Neuron (in vitro differentiated cells): ENCODE results near the gene TBXAS1.

Experiments
- H2AFZ ChIP-seq: one replicate; pipeline ENCODE4 v1.6.1; 2013; ENCODE audit warnings: low read depth, mild to moderate bottlenecking, inconsistent platforms, low read length, moderate library complexity
- H3K27me3 ChIP-seq: one replicate; pipeline ENCODE4 v1.6.1; 2013; ENCODE audit warnings: low read length; ENCODE audit not compliant: insufficient read depth
- H3K36me3 ChIP-seq: one replicate; pipeline ENCODE4 v1.6.1; 2013; ENCODE audit warnings: low read length; ENCODE audit not compliant: insufficient read depth
- H3K4me1 ChIP-seq: one replicate; pipeline ENCODE4 v1.6.1; 2013; ENCODE audit warnings: low read length; ENCODE audit not compliant: insufficient read depth
- H3K4me3 ChIP-seq: 2 replicates; pipeline ENCODE4 v1.5.1; 2013; ENCODE audit warnings: mild to moderate bottlenecking, low read length, moderate library complexity
- H3K9me3 ChIP-seq: one replicate; pipeline ENCODE4 v1.6.1; 2013; ENCODE audit warnings: low read length

TBXAS1 gene

DNA sequence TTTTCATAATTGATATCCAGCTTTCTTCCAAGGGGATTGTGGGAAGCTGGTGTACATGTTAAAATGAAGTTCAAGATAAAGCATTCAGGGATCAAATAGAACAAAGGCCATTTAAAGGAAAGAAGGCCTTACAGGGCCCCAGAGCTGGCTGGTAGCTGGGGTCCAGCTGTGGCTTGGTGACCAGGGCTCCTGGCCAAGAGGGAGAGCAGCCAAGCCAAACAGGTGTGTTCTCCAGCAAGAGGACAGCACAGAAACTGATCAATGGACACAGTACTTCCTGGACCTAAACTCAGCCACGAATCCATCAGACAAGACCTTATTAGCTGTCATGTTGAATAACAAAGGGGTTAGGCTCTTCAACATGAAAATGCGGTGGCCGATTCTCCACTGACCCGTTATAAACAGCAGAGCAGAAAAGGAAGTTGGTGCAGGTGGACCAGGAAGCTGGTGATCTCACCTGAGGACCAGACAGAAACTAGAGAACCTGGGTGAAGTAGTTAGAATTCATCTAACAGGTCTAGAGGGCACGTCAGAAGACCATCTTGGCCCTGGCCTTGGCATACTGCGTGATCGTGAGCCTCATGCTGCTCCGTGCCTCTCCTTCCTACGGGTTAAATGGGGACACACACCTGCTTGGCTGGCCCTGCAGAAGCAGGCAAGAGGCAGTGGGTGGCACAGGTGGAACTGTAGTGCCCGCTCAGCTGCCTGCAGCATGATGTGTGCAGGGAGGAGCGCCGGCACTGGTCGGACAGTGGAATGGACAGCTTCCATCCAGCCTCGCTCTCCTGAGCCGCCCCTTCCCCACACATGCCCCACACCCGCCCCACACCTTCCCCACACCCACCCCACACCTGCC, 179.9 kb downstream of the TBXAS1 start:
- Histone ChIP-seq H3K4me1 (no peaks in the 10 kb centered on the region), H3K9me3 (no peaks in the 10 kb centered on the region), H2AFZ (no peak overlapping the region), H3K27me3 (peaks cover 4% of the 10 kb centered on the region), H3K36me3 (no peaks in the 10 kb centered on the region), H3K4me3 (no peak overlapping the region)

DNA sequence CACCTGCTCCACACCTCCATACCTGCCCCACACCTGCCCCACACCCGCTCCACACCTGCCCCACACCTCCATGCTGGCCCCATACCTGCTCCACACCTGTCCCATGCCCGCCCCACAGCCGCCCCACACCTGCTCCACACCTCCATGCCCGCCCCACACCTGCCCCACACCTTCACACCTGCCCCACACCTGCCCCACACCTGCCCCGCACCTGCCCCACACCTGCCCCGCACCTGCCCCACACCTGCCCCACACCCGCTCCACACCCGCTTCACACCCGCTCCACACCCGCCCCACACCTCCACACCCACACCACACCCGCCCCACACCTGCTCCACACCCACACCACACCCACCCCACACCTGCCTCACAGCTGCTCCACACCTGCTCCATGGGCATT, 180.7 kb downstream of the TBXAS1 start:
- no peaks in the 10 kb centered on the region for H3K4me1 ChIP-seq
- no peak overlapping the region for H2AFZ ChIP-seq
- no peaks in the 10 kb centered on the region for H3K9me3 ChIP-seq
- no peaks in the 10 kb centered on the region for H3K36me3 ChIP-seq
- peaks cover 4% of the 10 kb centered on the region for H3K27me3 ChIP-seq
- H3K4me3 ChIP-seq: no peak overlapping the region

DNA sequence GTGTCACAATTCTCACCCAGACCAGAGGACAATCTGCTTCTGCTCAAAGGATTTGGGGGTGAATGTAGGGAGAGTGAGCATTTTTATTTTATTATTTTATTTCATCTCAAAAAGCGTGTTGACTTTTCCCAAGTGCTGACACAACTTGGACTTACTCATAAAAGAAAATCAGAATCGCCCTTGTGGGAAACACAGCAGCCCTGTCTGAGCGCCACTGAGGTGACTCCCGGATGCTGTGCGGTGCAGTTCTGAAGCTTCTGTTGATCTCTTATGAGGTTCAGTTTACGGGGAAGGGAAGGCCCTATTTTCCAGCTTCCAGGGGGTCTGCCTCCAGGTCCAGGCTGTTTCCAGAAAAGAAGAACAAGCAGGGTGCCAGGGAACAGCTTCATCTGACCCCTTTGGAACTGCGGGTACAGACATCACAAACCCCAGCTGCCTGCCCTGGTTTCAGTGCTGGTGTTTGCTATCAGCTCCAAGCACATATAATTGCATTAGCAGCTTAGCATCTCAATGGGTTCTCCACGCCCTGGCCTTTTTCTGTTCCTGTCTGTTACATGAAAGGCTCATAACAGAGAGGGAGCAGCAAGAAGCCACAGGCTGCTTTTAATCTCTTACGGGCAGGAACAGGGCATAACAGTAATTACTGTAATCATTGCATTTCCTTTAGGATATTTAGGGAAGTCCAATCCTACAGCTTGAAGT, 181.3 kb downstream of the TBXAS1 start:
- H3K9me3 ChIP-seq: no peaks in the 10 kb centered on the region
- no peaks in the 10 kb centered on the region for H3K4me1 ChIP-seq
- H2AFZ ChIP-seq: no peak overlapping the region
- peaks cover 4% of the 10 kb centered on the region for H3K27me3 ChIP-seq
- H3K4me3 ChIP-seq: no peak overlapping the region
- no peaks in the 10 kb centered on the region for H3K36me3 ChIP-seq

DNA sequence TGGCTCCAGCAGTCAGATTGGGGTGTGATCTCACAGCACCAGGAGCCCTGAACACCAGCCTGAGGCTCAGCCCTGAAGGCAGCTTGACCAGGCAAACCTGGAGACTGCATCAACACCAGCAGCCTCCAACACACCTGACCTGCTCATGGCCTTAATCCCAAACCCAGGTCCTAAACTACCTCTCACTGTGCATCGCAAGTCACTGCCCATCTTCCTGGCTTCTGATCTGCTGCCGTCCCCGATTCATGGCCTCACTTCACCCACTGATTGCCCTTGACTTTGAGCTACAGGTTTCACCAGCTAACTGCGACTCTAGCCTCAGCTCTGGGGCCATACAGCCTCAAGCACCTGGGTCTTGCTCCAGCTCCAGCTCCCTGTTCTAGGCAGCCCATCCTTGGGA, 184.6 kb downstream of the TBXAS1 start:
- Histone ChIP-seq H3K9me3 (no peaks in the 10 kb centered on the region), H3K4me3 (no peak overlapping the region)

DNA sequence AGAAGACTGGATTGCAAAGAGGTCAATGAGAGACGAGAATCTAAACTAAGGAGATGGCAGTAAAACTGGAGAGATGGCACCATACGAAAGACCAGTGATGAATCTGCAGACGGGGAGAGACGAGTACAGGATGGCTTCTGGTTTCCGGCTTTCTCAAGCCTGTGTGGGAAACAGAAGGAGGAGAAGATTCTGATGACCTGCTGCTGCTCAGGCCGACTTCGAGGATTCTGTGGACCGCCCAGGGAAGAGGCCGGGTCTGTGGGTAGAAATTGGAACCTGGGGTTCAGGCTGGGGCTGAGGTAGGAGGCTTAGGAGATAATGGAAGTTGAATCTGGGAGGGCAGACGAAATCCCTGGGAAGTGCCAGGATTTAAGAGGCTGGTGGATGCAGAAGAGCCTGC, 185.1 kb downstream of the TBXAS1 start:
- Histone ChIP-seq H3K27me3 (peaks cover 4% of the 10 kb centered on the region), H3K4me1 (no peaks in the 10 kb centered on the region), H2AFZ (no peak overlapping the region), H3K4me3 (no peak overlapping the region), H3K36me3 (no peaks in the 10 kb centered on the region), H3K9me3 (no peaks in the 10 kb centered on the region)

More for the DNA sequence above, 184.6 kb downstream of the TBXAS1 start:
- Histone ChIP-seq H3K27me3 (peaks cover 4% of the 10 kb centered on the region), H3K4me1 (no peaks in the 10 kb centered on the region), H3K36me3 (no peaks in the 10 kb centered on the region), H2AFZ (no peak overlapping the region)

DNA sequence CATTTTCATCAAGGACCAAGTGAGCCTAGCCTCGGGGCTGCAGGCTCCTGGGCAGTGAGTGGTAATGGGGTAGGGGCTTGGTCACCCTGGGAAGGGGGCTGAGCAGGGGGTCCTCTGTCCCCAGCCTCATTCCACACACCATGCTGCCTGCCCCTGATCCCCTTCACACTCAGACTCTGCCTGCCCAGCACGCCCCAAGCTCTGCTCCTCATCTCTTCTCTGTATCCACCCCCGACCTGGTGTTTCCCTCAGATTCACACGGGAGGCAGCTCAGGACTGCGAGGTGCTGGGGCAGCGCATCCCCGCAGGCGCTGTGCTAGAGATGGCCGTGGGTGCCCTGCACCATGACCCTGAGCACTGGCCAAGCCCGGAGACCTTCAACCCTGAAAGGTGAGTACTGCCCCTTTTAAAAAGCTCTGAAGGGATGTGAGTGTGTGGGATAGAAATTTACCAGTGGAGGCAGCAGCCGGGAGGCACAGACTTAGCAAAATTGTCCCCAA, 186.5 kb downstream of the TBXAS1 start:
- no peaks in the 10 kb centered on the region for H3K4me1 ChIP-seq
- no peak overlapping the region for H2AFZ ChIP-seq
- H3K27me3 ChIP-seq: peaks cover 7% of the 10 kb centered on the region
- H3K36me3 ChIP-seq: no peaks in the 10 kb centered on the region
- H3K4me3 ChIP-seq: no peak overlapping the region
- H3K9me3 ChIP-seq: no peaks in the 10 kb centered on the region

DNA sequence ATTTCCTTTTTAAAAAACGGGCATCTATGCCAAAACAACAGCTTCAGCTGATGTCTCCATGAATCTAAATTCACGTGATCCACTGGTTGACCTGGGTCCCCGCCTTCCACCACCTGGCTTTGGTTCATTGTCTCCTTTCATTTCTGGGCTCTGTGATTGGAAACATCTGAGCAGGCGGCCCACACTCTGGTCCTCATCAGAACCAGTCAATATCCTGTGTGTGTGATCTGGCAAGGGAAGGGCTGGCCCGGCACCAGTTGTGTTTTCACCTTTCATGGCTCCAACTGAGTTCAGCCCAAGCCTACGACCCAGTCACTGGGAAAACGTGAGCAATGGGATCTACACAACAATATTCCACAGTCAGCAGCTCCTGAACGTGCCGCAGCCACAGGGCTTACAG, 187.5 kb downstream of the TBXAS1 start:
- Histone ChIP-seq H2AFZ (no peak overlapping the region), H3K9me3 (no peaks in the 10 kb centered on the region), H3K36me3 (no peaks in the 10 kb centered on the region), H3K27me3 (peaks cover 7% of the 10 kb centered on the region), H3K4me1 (no peaks in the 10 kb centered on the region), H3K4me3 (no peak overlapping the region)

DNA sequence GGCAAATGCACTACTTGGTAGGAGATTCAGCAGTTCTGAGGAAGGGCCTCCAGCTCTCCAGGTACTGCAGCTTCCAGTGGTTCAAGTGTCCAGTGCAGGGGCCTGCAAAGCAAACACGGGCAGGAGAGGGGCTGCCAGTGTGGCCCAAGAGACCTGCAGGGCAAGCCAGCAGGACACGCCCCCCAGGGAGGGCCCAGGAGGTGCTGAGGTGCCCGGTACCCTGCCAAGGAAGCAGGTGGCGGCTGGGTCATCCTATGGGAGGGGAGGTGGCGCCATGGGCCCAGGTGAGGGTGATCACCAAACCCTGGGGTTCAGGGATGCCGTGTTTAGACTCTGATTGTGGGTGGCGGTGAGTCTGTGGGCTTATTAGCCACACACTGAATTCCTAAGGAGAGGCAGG, 188.0 kb downstream of the TBXAS1 start:
- Histone ChIP-seq H3K9me3 (no peaks in the 10 kb centered on the region), H3K4me1 (no peaks in the 10 kb centered on the region), H3K36me3 (no peaks in the 10 kb centered on the region), H3K27me3 (peaks cover 6% of the 10 kb centered on the region), H2AFZ (no peak overlapping the region), H3K4me3 (no peak overlapping the region)

DNA sequence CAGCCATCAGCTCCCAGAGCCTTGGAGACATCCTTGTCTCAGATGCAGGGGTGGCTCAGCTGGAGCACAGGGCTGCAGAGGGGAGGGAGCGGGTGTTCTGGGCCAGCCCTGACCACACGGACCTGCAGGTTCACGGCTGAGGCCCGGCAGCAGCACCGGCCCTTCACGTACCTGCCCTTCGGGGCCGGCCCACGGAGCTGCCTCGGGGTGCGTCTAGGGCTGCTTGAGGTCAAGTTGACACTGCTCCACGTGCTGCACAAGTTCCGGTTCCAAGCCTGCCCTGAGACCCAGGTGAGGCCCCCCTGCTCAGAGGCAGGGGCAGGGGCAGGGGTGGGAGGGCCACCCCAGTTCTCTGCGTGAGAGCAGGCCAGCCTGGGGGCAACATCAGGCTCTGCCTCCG, 188.5 kb downstream of the TBXAS1 start:
- Histone ChIP-seq H3K36me3 (no peaks in the 10 kb centered on the region), H3K9me3 (no peaks in the 10 kb centered on the region), H3K4me3 (no peak overlapping the region), H2AFZ (no peak overlapping the region), H3K27me3 (peaks cover 4% of the 10 kb centered on the region), H3K4me1 (no peaks in the 10 kb centered on the region)

DNA sequence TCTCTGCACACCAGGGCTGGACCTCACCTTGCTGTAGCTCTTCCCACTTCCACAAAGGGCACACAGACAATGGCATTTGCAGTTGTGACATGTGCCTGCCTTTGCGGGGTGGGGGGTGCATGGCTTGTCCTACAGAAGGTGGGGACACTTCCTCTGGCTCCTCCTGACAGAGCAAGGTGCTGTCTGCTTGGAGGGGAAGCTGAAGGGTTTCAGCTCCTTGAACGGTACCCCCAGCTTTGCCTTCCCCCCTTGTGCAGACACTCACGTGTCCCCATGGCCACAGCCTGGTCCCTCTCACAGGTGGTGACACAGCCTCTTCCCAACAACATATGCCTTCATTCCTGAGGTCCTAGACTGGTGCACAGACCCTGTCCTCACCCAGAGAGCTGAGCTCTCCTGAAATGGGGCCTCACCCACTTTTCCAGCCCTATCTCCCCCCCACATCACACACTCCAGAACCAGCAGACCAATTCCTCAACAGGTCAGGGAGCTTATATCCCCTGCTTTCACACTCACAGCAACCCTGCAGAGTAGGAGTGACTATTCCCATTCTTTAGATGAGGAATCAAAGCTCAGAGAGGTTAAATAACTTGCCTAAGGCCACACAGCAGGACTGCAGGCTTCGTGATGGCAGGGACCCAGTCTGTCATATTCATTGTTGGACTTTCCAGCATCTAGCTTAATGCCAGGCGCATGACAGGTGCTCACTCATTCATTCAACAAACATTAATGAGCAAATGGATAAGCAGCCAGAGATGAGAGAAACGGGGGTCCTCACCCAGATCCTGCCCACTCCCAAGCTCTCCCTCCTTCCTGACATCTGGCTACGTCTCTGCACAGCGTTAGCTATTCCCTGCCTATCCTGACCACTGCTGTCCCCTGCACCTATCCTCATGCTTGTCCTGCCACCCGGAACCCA, 189.3 kb downstream of the TBXAS1 start:
- H3K4me1 ChIP-seq: no peaks in the 10 kb centered on the region
- no peaks in the 10 kb centered on the region for H3K36me3 ChIP-seq
- H3K4me3 ChIP-seq: no peak overlapping the region
- no peak overlapping the region for H2AFZ ChIP-seq
- peaks cover 4% of the 10 kb centered on the region for H3K27me3 ChIP-seq
- no peaks in the 10 kb centered on the region for H3K9me3 ChIP-seq

DNA sequence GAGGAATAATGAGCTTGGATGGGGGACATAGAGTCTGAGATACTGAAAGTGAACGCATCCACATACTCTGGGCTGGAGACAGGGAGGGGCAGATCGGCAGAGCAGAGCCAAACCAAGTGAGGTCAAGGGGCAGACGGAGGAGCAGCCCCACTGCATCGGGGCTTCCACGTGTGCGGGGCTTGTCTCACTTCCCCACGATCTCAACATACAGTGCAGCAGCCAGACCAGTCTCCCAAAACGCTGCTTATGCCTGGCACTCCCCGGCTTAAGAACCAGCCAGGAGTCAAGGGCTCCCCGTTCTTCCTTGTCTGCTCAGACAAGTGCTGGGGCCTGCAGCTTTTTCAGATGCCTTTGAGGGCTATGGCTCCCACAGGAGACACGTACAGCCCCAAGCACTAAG, 190.1 kb downstream of the TBXAS1 start:
- no peaks in the 10 kb centered on the region for H3K4me1 ChIP-seq
- peaks cover 4% of the 10 kb centered on the region for H3K27me3 ChIP-seq
- no peaks in the 10 kb centered on the region for H3K36me3 ChIP-seq
- no peak overlapping the region for H2AFZ ChIP-seq
- no peak overlapping the region for H3K4me3 ChIP-seq
- no peaks in the 10 kb centered on the region for H3K9me3 ChIP-seq

DNA sequence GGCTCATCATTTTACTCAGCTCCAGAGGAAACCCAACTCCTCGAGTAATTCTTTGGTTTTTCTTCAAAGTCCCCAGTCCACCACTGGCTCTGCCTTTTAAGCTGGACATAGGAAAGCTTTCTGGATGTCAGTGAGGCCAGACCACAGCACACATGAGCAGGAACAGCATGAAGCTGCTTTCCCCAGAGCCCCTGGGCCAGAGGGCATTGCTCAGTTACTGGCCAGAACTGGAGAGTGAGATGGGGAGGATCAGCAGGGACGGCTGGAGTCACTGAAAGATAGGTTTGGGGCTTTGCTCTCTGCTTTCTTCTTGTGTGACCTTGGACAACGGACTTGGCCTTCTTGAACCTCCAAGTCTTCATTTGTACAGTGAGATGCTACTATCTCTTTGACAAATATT, 190.5 kb downstream of the TBXAS1 start:
- H3K4me3 ChIP-seq: no peak overlapping the region
- H3K4me1 ChIP-seq: no peaks in the 10 kb centered on the region
- H3K9me3 ChIP-seq: no peaks in the 10 kb centered on the region
- no peaks in the 10 kb centered on the region for H3K36me3 ChIP-seq
- no peak overlapping the region for H2AFZ ChIP-seq
- peaks cover 4% of the 10 kb centered on the region for H3K27me3 ChIP-seq

DNA sequence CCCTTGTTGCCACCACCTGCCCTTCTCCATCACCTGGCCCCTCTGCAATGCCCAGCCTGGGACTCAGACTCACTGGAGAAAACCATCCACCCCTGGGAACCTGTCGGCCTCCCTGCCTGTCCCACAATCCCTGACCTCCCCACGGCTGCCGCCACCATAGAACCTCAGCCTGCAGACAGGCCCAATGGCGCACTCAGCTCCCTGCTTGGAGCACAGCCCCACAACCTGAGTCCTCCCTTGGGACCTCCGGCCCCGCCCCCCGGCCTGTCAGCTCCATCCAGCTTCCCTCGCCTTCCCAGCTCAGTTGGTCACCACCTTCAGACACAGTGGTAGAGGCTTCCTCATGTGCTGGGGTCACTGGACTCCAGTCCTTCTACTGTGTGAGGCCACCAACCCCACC, 192.5 kb downstream of the TBXAS1 start:
- no peak overlapping the region for H3K4me3 ChIP-seq
- no peaks in the 10 kb centered on the region for H3K36me3 ChIP-seq
- H2AFZ ChIP-seq: no peak overlapping the region

More for the DNA sequence above, 192.5 kb downstream of the TBXAS1 start:
- H3K27me3 ChIP-seq: peaks cover 4% of the 10 kb centered on the region
- H3K4me1 ChIP-seq: no peaks in the 10 kb centered on the region
- H3K9me3 ChIP-seq: no peaks in the 10 kb centered on the region
